ENCODE data around the gene RAD9A. TPM values are rescaled to one million over a fixed set of nuclear protein-coding genes. Genes with fewer than 3 reads are reported as not detected.

RAD9A gene
- total and polyA plus RNA-seq, 2 donors (not counting 1 experiment from before 2014, with no cell fraction given), result 3.5 to 3.8 TPM

DNA sequence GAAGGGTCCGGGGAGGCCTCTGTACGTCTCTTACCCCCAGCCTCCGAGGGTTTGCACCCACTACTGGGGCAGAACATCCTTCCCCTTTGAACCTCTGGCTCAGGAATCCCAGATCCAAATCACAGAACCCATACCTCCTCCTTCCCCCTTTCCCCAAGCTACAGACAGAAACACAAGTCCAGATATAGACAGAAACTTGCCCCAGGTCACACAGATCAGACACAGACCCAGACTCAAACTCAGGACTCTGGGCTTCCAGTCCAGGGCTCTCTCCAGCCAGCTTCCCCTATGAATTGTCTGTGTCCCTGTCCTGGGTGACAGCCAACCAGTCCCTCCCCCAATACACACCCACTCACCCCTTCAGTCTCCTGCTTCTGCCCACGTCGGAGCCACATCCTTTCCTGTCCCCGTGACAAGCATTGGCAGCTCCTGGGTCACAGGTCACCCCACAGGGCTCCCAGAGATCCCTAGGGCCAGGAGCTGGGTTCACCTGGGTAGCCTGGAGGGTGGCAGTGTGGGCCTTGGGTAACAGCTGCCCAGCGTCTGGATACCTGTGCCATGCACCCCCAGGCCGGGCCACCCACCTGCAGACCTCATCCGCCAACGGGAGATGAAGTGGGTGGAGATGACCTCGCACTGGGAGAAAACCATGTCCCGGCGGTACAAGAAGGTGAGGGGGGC, 12.9 kb downstream of the RAD9A start:
- Histone ChIP-seq H3K27ac (ENCODE audit: insufficient read depth, low read length) (no peak overlapping the region), H2AFZ (ENCODE audit: low read length) (no peak overlapping the region)
- no peak for DNase-seq (ENCODE audit: low read depth in 2 of 2)

GRCh38 chr11:67405196-67405567, 13.4 kb downstream of the RAD9A start:
- Histone ChIP-seq H3K27ac (ENCODE audit: insufficient read depth, low read length) (no peak overlapping the region), H3K9me3 (ENCODE audit: control insufficient read depth, insufficient read depth, low read depth, low read length) (no peaks in the 10 kb centered on the region), H3K79me2 (ENCODE audit: control insufficient read depth, insufficient read depth, low read length) (peaks cover 12% of the 10 kb centered on the region), H4K20me1 (ENCODE audit: control insufficient read depth, extremely low read depth, insufficient read depth, low read length) (no peaks in the 10 kb centered on the region), H3K27me3 (ENCODE audit: control insufficient read depth, insufficient read depth, low read length) (peaks cover 6% of the 10 kb centered on the region), H3K36me3 (ENCODE audit: control insufficient read depth, insufficient read depth, low read length) (no peaks in the 10 kb centered on the region), H3K4me1 (ENCODE audit: control insufficient read depth, extremely low read depth, insufficient read depth, low read length) (peaks cover 4% of the 10 kb centered on the region), H3K4me3 (replicated peaks in 1 of 4; ENCODE audit: control extremely low read depth in 1 of 4, insufficient read depth in 1 of 4, low read depth in 3 of 4, low read length in 4 of 4) (no peak overlapping the region), H3K4me2 (ENCODE audit: extremely low read depth, insufficient read depth, low read length) (no peak overlapping the region), H2AFZ (ENCODE audit: low read length) (no peak overlapping the region), H3K9ac (ENCODE audit: insufficient read depth, low read length) (no peak overlapping the region)
- TF ChIP-seq CTCF (conservative IDR thresholded peaks at IDR 0.05 in 1 of 2, IDR thresholded peaks at IDR 0.05 in 1 of 2; ENCODE audit: low read depth in 1 of 2, low read length in 2 of 2) (no peak), EZH2 (IDR thresholded peaks at IDR 0.05; ENCODE audit: low read length, missing control alignments) (no peak)
- no peak for DNase-seq (ENCODE audit: low read depth in 2 of 2)

More for the DNA sequence above, 12.9 kb downstream of the RAD9A start:
- Histone ChIP-seq H3K9ac (ENCODE audit: insufficient read depth, low read length) (no peak overlapping the region), H3K27me3 (ENCODE audit: control insufficient read depth, insufficient read depth, low read length) (peaks cover under 1% of the 10 kb centered on the region), H3K36me3 (ENCODE audit: control insufficient read depth, insufficient read depth, low read length) (no peaks in the 10 kb centered on the region), H3K4me2 (ENCODE audit: extremely low read depth, insufficient read depth, low read length) (no peak overlapping the region), H3K9me3 (ENCODE audit: control insufficient read depth, insufficient read depth, low read depth, low read length) (no peaks in the 10 kb centered on the region), H3K4me3 (replicated peaks in 1 of 4; ENCODE audit: control extremely low read depth in 1 of 4, insufficient read depth in 1 of 4, low read depth in 3 of 4, low read length in 4 of 4) (no peak overlapping the region), H3K79me2 (ENCODE audit: control insufficient read depth, insufficient read depth, low read length) (peaks cover 15% of the 10 kb centered on the region), H3K4me1 (ENCODE audit: control insufficient read depth, extremely low read depth, insufficient read depth, low read length) (peaks cover 6% of the 10 kb centered on the region), H4K20me1 (ENCODE audit: control insufficient read depth, extremely low read depth, insufficient read depth, low read length) (no peaks in the 10 kb centered on the region)
- TF ChIP-seq EZH2 (IDR thresholded peaks at IDR 0.05; ENCODE audit: low read length, missing control alignments) (no peak), CTCF (conservative IDR thresholded peaks at IDR 0.05 in 1 of 2, IDR thresholded peaks at IDR 0.05 in 1 of 2; ENCODE audit: low read depth in 1 of 2, low read length in 2 of 2) (no peak)

DNA sequence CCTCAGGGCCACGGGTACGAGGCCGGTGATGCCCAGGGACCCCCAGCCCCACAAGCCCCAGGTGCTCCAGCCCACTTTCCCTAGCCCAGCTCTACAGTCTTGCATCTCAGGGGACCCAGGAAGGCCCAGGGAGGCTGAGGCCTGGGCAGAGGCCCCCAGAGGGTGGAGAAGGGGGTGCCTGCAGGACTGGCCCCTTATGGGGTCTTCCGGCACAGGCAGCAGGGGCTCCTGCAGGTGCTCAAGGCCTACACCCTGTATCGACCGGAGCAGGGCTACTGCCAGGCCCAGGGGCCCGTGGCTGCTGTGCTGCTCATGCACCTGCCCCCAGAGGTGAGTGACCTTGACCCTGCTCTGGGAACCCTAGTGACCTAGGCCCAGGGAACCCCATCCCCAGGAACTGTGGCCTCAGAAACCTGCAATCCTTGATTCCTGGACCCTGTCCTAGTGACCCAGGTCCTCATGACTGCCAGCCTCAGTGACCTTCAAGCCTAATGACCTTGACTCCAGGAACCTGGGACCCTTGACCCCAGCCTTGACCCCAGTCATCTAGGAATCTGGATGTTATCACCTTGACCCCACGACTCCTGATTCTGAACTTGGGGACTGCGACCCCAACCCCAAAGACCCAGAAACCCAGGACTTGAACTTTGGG, 14.0 kb downstream of the RAD9A start:
- Histone ChIP-seq H3K9me3 (ENCODE audit: control insufficient read depth, insufficient read depth, low read depth, low read length) (no peaks in the 10 kb centered on the region), H3K4me1 (ENCODE audit: control insufficient read depth, extremely low read depth, insufficient read depth, low read length) (no peaks in the 10 kb centered on the region), H3K27me3 (ENCODE audit: control insufficient read depth, insufficient read depth, low read length) (peaks cover 12% of the 10 kb centered on the region), H3K4me3 (replicated peaks in 1 of 4; ENCODE audit: control extremely low read depth in 1 of 4, insufficient read depth in 1 of 4, low read depth in 3 of 4, low read length in 4 of 4) (no peak overlapping the region), H4K20me1 (ENCODE audit: control insufficient read depth, extremely low read depth, insufficient read depth, low read length) (no peaks in the 10 kb centered on the region), H3K27ac (ENCODE audit: insufficient read depth, low read length) (no peak overlapping the region), H3K4me2 (ENCODE audit: extremely low read depth, insufficient read depth, low read length) (no peak overlapping the region), H2AFZ (ENCODE audit: low read length) (no peak overlapping the region), H3K9ac (ENCODE audit: insufficient read depth, low read length) (no peak overlapping the region), H3K79me2 (ENCODE audit: control insufficient read depth, insufficient read depth, low read length) (peaks cover 5% of the 10 kb centered on the region), H3K36me3 (ENCODE audit: control insufficient read depth, insufficient read depth, low read length) (no peaks in the 10 kb centered on the region)
- DNase-seq (ENCODE audit: low read depth in 2 of 2), result no peak
- TF ChIP-seq EZH2 (IDR thresholded peaks at IDR 0.05; ENCODE audit: low read length, missing control alignments) (no peak), CTCF (conservative IDR thresholded peaks at IDR 0.05 in 1 of 2, IDR thresholded peaks at IDR 0.05 in 1 of 2; ENCODE audit: low read depth in 1 of 2, low read length in 2 of 2) (no peak)

All from fibroblast of lung (primary cell).